GM21390 (cell line): Measurements from ENCODE around the gene CLEC18B.
"Not testable (repeated sequence)": the region's sequence is repeated elsewhere in the genome, so short reads cannot be mapped to it uniquely, and the experiment has no call there.

Experiments used
- ATAC-seq: cut with Tn5 transposase; IDR thresholded peaks from one replicate; pipeline ENCODE4 v1.9.1; 2021; ENCODE audit not compliant: unreplicated experiment

CLEC18B gene

DNA sequence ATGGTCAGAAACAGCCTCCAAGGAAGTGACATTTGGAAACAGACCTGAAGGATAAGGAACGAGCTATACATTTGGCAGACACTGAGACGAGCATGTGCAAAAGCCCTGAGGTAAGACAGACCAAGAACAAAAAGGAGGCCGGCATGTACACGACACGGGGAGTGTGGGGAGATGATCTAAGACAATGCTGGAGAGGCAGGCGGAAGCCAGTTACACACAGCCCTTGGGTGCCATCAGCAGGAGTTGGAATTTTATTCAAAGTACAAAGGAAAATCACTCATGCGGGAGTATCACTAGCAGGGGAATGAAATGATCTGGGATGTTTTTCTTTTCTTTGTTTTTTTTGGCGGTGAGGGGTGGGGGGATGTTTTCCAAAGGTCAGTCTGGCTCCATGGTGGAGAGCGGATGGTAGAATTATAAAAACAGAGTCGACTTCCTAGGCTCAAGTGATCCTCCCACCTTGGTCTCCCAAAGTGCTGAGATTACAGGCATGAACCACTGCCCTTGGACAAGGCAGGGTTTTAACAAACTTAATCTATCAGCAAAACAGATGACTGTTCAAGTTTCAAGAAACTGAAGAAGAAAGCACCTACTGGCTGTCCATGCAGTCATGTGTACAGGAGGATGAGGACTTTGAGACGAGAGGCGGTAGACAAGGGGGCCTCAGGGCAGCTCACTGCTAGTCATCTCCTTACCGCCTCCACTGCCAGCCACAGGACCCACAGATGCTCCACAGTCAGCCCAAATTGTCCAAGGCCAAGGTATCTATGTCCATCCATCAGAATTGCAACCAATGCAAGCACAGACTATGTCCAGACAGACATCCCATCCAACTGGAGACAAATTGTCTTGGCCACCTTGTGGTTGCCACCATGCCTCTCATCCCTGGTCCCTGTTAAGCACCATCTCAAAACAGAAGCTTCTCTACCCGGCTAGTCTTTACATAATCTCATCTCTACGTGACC is 59.4 kb downstream of the CLEC18B start:
- ATAC-seq, result not testable (repeated sequence)
